Colonic mucosa (tissue), 4 donors: ENCODE measurements around the gene EMP2. TPM values are rescaled to one million over a fixed set of nuclear protein-coding genes. Genes with fewer than 3 reads are reported as not detected.
"Not testable (repeated sequence)": the region's sequence is repeated elsewhere in the genome, so short reads cannot be mapped to it uniquely, and the experiment has no call there.

Experiments used
- DNase-seq: peaks from one replicate; pipeline ENCODE4 v3.0.0-alpha.2; 2020
- H3K27ac ChIP-seq: fragments of 200-600 bp; one replicate; pipeline ENCODE4 v1.8.0; 2021
- H3K27me3 ChIP-seq: fragments of 200-600 bp; one replicate; pipeline ENCODE4 v1.8.0; 2021
- H3K36me3 ChIP-seq: fragments of 200-600 bp; one replicate; pipeline ENCODE4 v1.8.0; 2021
- H3K4me1 ChIP-seq: fragments of 200-600 bp; one replicate; pipeline ENCODE4 v1.8.0; 2021; ENCODE audit warnings: mild to moderate bottlenecking
- H3K4me3 ChIP-seq: fragments of 200-600 bp; one replicate; pipeline ENCODE4 v1.8.0; 2021
- H3K9ac ChIP-seq, 2 donors: one replicate each; pipeline ENCODE4 v1.7.0; 2013; ENCODE audit warnings: control low read depth in 2 of 2, low read depth in 2 of 2, low read length in 2 of 2
- H3K9me3 ChIP-seq: fragments of 200-600 bp; one replicate; pipeline ENCODE4 v1.8.0; 2021
- CTCF ChIP-seq: fragments of 200-600 bp; IDR thresholded peaks from one replicate; pipeline ENCODE4 v1.8.0; 2022; ENCODE audit warnings: antibody characterized with exemption, mild to moderate bottlenecking
- intact Hi-C: fragments of 100-400 bp; cut with DNase I; formaldehyde crosslinking; loops from one replicate; pipeline ENCODE4 v1.14.1; 2022
- total RNA-seq, 2 donors: library from RNA; stranded (reverse); fragmentation: NEBNext Ultra II Directional in 1 of 2; extraction: Animal tissue kit (Norgen Biotek cat#: 25700) in 1 of 2; gene quantifications; one replicate each; pipeline ENCODE4 v1.2.1, GENCODE V29; 2021
- donor health status: healthy.
- donor health status: DM: no; HTN: no; CAD: no.
- donor health status: DM: no; HTN: no; CAD: no.

The EMP2 gene
- total RNA-seq, 2 donors from 2014 or later, result 113 to 133 TPM

- Histone ChIP-seq H3K9ac (no peak overlapping the region), H3K4me1 (peaks cover 7% of the 10 kb centered on the region), H3K36me3 (no peaks in the 10 kb centered on the region), H3K27me3 (no peaks in the 10 kb centered on the region), H3K4me3 (no peak overlapping the region), H3K27ac (no peak overlapping the region), H3K9me3 (no peaks in the 10 kb centered on the region)
- no peak for DNase-seq
- no peak for TF ChIP-seq CTCF
- intact Hi-C loops, result no loop called here
These were observed 41.9 kb upstream of the EMP2 start for GRCh38 chr16:10622036-10622921.

- H3K9ac ChIP-seq, intact Hi-C loops, H3K27ac ChIP-seq: not testable (repeated sequence)
These were observed 41.0 kb upstream of the EMP2 start for GRCh38 chr16:10621216-10621949.

DNA sequence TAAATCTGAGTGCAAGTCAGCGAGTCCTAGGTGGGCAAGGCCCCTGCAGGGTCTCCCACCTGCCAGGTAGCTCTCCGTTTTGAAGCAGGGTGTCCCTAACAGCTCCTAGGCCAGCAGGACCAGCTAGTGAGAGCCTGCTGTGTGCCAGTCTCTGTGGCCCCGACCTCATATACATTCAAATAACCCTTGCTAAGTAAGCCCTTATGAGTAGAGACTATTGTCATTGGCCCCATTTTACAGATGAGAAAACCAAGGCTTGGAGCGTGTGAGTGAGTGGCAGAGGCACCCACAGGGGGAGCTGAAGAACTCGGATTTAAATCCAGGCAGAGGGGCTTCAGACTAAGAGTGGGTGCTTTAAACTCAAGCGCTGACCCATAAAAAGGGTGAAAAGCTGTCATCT is 39.7 kb upstream of the EMP2 start:
- Histone ChIP-seq H3K4me1 (peaks cover 12% of the 10 kb centered on the region), H3K27ac (peak overlapping the region; percentile 50)

More at GRCh38 chr16:10621216-10621949, 41.0 kb upstream of the EMP2 start:
- not testable (repeated sequence) for H3K36me3 ChIP-seq, H3K27me3 ChIP-seq, DNase-seq, H3K4me3 ChIP-seq, H3K9me3 ChIP-seq
- peaks cover 12% of the 10 kb centered on the region for H3K4me1 ChIP-seq

GRCh38 chr16:10619271-10619849 is 39.0 kb upstream of the EMP2 start:
- H3K4me1 ChIP-seq, result peaks cover 12% of the 10 kb centered on the region
- no peaks in the 10 kb centered on the region for H3K36me3 ChIP-seq
- H3K27ac ChIP-seq, result peak overlapping the region; percentile 50
- peak overlapping the region; percentile 35 to 44 for H3K9ac ChIP-seq
- peak; percentile 86 for DNase-seq
- no peak for TF ChIP-seq CTCF
- H3K4me3 ChIP-seq, result peak overlapping the region; percentile 20
- H3K9me3 ChIP-seq, result no peaks in the 10 kb centered on the region
- intact Hi-C loops, result no loop called here
- H3K27me3 ChIP-seq, result no peaks in the 10 kb centered on the region

More for the DNA sequence above, 39.7 kb upstream of the EMP2 start:
- Histone ChIP-seq H3K36me3 (no peaks in the 10 kb centered on the region), H3K9me3 (no peaks in the 10 kb centered on the region), H3K4me3 (no peak overlapping the region), H3K27me3 (no peaks in the 10 kb centered on the region), H3K9ac (no peak overlapping the region)
- TF ChIP-seq CTCF, result no peak
- intact Hi-C loops, result no loop called here
- DNase-seq, result no peak

- no peaks in the 10 kb centered on the region for H3K9me3 ChIP-seq
- no peak for TF ChIP-seq CTCF
- H3K4me3 ChIP-seq, result no peak overlapping the region
- H3K9ac ChIP-seq, result peak overlapping the region; percentile 44 to 46
- no peak for DNase-seq
- H3K27me3 ChIP-seq, result no peaks in the 10 kb centered on the region
- H3K27ac ChIP-seq, result no peak overlapping the region
- intact Hi-C loops, result no loop called here
- peaks cover 12% of the 10 kb centered on the region for H3K4me1 ChIP-seq
- no peaks in the 10 kb centered on the region for H3K36me3 ChIP-seq
These were observed 38.4 kb upstream of the EMP2 start for GRCh38 chr16:10618710-10619209.
